ENCODE results near the gene PARD3. TPM values are rescaled to one million over a fixed set of nuclear protein-coding genes. Genes with fewer than 3 reads are reported as not detected.
"Not testable (repeated sequence)": the region's sequence is repeated elsewhere in the genome, so short reads cannot be mapped to it uniquely, and the experiment has no call there.

Gene PARD3
- total RNA-seq, 2 experiments from 2014 or later: 2.2 to 2.8 TPM

DNA sequence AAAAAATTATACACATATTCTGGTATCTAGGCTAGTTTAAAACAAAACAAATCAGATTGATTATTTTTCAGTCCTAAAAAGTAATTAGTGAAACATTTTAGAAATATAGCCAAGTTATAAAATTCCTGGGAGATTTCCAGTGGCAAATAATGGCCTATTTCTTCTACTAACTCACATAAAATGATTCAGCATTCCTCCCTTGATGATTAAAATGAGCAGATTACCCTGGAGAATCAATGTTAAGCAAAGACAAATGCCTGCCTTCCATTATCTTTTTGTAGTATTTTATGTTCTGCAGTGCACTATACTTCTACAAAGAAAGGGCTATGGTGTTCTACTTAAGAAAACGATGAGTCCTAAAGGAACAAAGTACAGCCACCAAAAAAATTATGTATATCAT, 53.6 kb downstream of the PARD3 start:
- no peak overlapping the region for H3K4me3 Mint-ChIP-seq
- ATAC-seq: no peak
- H3K9me3 Mint-ChIP-seq (ENCODE audit: low read depth): peaks cover 4% of the 10 kb centered on the region
- ChIA-PET CTCF (no interaction called here), POLR2A (no interaction called here)
- peaks cover 9% of the 10 kb centered on the region for H3K4me1 Mint-ChIP-seq
- H3K36me3 Mint-ChIP-seq (ENCODE audit: low read depth): no peaks in the 10 kb centered on the region
- H3K27me3 Mint-ChIP-seq: peaks cover 6% of the 10 kb centered on the region
- intact Hi-C loops (cut with DNase I, micrococcal nuclease): no loop called here
- H3K27ac Mint-ChIP-seq: no peak overlapping the region
- DNase-seq: no peak

DNA sequence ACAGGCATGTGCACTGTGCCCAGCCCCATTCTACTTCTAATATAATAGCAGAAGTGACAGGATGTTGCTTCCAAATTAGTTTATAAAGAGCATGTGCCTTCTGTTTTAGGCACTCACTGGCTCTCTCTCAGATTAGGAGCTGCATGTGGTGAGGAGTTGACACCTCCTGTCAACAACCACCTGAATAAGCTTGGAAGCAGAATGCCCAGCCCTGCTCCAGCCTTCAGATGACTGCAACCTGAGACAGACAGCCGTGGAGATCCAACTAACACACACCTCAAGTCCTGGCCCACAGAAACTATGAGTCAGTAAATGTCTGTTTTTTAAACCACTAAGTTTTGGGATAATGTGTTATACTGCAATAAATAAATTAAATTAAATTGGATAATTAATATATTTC, 54.5 kb downstream of the PARD3 start:
- Mint-ChIP-seq H3K27me3 (peaks cover 6% of the 10 kb centered on the region), H3K27ac (no peak overlapping the region), H3K4me1 (peaks cover 9% of the 10 kb centered on the region), H3K4me3 (no peak overlapping the region), H3K9me3 (ENCODE audit: low read depth) (peaks cover 4% of the 10 kb centered on the region), H3K36me3 (ENCODE audit: low read depth) (no peaks in the 10 kb centered on the region)
- intact Hi-C loops (cut with DNase I, micrococcal nuclease): no loop called here
- no peak for ATAC-seq
- ChIA-PET CTCF (no interaction called here), POLR2A (no interaction called here)
- DNase-seq: no peak

DNA sequence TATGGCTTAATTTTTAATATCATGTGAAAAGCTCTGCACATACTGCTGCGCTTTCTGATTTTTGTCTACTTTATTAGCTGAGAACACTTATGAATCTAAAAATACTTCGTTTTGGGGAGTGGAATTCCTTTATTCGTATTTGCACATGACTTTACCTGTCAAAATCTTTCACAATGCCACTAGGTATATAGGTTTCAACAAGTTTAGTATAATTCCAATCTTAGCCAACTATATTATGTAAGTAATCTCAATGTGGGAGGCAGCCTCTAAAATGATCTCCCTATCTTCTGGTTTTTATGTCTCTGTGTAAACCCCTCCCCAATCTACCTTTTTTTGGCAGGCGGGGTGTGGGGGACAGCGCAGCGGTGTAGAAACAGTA, 55.3 kb downstream of the PARD3 start:
- Mint-ChIP-seq H3K27ac (no peak overlapping the region), H3K36me3 (ENCODE audit: low read depth) (no peaks in the 10 kb centered on the region), H3K27me3 (peaks cover 6% of the 10 kb centered on the region), H3K9me3 (ENCODE audit: low read depth) (peaks cover 4% of the 10 kb centered on the region), H3K4me1 (peaks cover 9% of the 10 kb centered on the region), H3K4me3 (no peak overlapping the region)
- POLR2A ChIA-PET: no interaction called here
- DNase-seq (no peak), ATAC-seq (no peak)
- CTCF ChIA-PET: interaction anchor here (1.1 kb wide), 1 partner anchor 9 kb away, joined by 3 read pairs; no protein-coding TSS in a partner anchor
- intact Hi-C loops (cut with DNase I, micrococcal nuclease): no loop called here

- Mint-ChIP-seq H3K36me3 (ENCODE audit: low read depth) (no peaks in the 10 kb centered on the region), H3K4me1 (peaks cover 9% of the 10 kb centered on the region), H3K9me3 (ENCODE audit: low read depth) (peaks cover 4% of the 10 kb centered on the region), H3K27me3 (peaks cover 6% of the 10 kb centered on the region), H3K27ac (no peak overlapping the region), H3K4me3 (no peak overlapping the region)
- CTCF ChIA-PET: interaction anchor here (0.7 to 1.1 kb wide), 2 partner anchors 9 to 75 kb away, joined by 3 read pairs; no protein-coding TSS in a partner anchor
- POLR2A ChIA-PET: no interaction called here
- ATAC-seq (no peak), DNase-seq (no peak)
- intact Hi-C loops (cut with DNase I, micrococcal nuclease): no loop called here
Observed at GRCh38 chr10:34759161-34759836, 55.8 kb downstream of the PARD3 start.

DNA sequence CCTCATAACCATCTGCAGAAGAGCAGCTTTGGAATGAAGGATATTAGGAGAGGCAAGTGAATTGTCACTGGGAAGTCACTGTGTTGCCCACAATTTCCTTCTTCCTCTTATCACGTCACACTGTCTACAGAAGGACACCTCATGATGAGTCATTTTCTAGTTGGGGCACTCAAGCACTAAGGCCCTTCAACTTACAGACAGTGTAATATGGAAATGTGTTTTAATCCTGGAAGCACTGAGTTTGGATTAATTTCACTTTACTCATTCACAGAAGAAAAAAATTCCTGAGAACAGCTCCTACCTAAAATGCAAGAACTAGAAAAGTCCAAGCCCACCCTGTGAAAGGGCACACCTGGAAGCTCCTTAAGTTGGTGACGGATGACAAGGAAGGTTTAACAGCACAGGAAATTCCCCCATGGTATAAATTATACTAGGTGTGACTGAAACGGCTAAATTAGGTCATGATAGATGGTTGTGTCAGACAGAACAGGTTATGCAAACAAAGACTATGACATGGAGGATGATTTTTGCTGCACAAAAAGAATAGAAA, 56.6 kb downstream of the PARD3 start:
- H3K4me3 Mint-ChIP-seq: no peak overlapping the region
- POLR2A ChIA-PET: no interaction called here
- ATAC-seq: peak; percentile 79
- no peak overlapping the region for H3K27ac Mint-ChIP-seq
- intact Hi-C loops (cut with DNase I, micrococcal nuclease): no loop called here
- no peak for DNase-seq
- CTCF ChIA-PET: interaction anchor here (0.7 kb wide), 1 partner anchor 75 kb away, joined by 3 read pairs; no protein-coding TSS in a partner anchor
- peaks cover 9% of the 10 kb centered on the region for H3K4me1 Mint-ChIP-seq
- H3K27me3 Mint-ChIP-seq: peaks cover 6% of the 10 kb centered on the region
- H3K9me3 Mint-ChIP-seq (ENCODE audit: low read depth): peaks cover 4% of the 10 kb centered on the region
- no peaks in the 10 kb centered on the region for H3K36me3 Mint-ChIP-seq (ENCODE audit: low read depth)

DNA sequence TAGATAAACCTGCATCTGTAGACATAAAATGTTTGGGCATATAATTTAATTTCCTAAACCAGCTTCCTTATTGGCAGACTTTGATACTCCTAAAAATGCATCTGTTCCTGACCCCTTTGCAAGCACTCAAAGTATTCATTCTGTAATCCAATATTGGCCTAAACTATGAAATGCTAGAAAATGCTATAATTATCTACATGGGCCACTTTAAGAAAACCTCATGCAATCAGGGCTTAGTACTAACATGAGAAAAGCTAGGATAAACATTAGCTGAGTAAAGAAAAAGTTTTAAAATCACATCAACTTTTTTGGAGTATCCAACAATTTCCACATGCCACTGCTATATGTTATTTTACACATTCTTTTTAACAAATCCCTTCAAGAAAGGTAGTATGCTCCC, 57.2 kb downstream of the PARD3 start:
- Mint-ChIP-seq H3K27ac (no peak overlapping the region), H3K4me3 (no peak overlapping the region), H3K4me1 (peaks cover 9% of the 10 kb centered on the region), H3K9me3 (ENCODE audit: low read depth) (peaks cover 4% of the 10 kb centered on the region), H3K27me3 (peaks cover 5% of the 10 kb centered on the region), H3K36me3 (ENCODE audit: low read depth) (no peaks in the 10 kb centered on the region)
- ChIA-PET CTCF (no interaction called here), POLR2A (no interaction called here)
- intact Hi-C loops (cut with DNase I, micrococcal nuclease): no loop called here
- ATAC-seq: no peak
- DNase-seq: no peak

DNA sequence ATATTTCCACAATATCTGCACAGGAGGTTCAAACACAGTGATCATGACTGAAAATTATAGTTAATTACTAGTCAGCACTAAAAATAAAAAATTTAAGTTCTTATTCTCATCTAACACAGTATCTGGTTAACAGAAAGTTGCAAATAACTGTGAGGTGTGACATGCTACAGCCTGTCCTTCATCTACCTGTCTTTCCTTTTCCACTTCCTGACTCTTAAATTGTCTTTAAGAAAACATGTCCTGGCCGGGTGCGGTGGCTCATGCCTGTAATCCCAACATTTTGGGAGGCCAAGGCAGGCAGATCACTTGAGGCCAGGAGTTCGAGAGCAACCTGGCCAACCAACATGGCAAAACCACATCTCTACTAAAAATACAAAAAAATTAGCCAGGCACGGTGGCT, 57.9 kb downstream of the PARD3 start:
- H3K27ac Mint-ChIP-seq; H3K27me3 Mint-ChIP-seq; DNase-seq; H3K4me3 Mint-ChIP-seq; ATAC-seq; H3K9me3 Mint-ChIP-seq (ENCODE audit: low read depth); intact Hi-C loops (cut with DNase I, micrococcal nuclease); POLR2A ChIA-PET; CTCF ChIA-PET; H3K4me1 Mint-ChIP-seq; H3K36me3 Mint-ChIP-seq (ENCODE audit: low read depth): not testable (repeated sequence)

GRCh38 chr10:34756584-34756983, 58.5 kb downstream of the PARD3 start:
- ATAC-seq (no peak), DNase-seq (no peak)
- Mint-ChIP-seq H3K36me3 (ENCODE audit: low read depth) (no peaks in the 10 kb centered on the region), H3K4me1 (peaks cover 9% of the 10 kb centered on the region), H3K4me3 (no peak overlapping the region), H3K27me3 (peaks cover 2% of the 10 kb centered on the region), H3K27ac (no peak overlapping the region), H3K9me3 (ENCODE audit: low read depth) (peaks cover 4% of the 10 kb centered on the region)
- ChIA-PET POLR2A (no interaction called here), CTCF (no interaction called here)
- intact Hi-C loops (cut with DNase I, micrococcal nuclease): no loop called here

GRCh38 chr10:34753014-34753757, 61.9 kb downstream of the PARD3 start:
- intact Hi-C loops (cut with DNase I, micrococcal nuclease): no loop called here
- no peak for ATAC-seq
- Mint-ChIP-seq H3K4me1 (peaks cover 2% of the 10 kb centered on the region), H3K36me3 (ENCODE audit: low read depth) (no peaks in the 10 kb centered on the region), H3K27me3 (peaks cover 6% of the 10 kb centered on the region), H3K27ac (no peak overlapping the region), H3K9me3 (ENCODE audit: low read depth) (no peaks in the 10 kb centered on the region), H3K4me3 (no peak overlapping the region)
- no peak for DNase-seq
- CTCF ChIA-PET: no interaction called here
- POLR2A ChIA-PET: no interaction called here

DNA sequence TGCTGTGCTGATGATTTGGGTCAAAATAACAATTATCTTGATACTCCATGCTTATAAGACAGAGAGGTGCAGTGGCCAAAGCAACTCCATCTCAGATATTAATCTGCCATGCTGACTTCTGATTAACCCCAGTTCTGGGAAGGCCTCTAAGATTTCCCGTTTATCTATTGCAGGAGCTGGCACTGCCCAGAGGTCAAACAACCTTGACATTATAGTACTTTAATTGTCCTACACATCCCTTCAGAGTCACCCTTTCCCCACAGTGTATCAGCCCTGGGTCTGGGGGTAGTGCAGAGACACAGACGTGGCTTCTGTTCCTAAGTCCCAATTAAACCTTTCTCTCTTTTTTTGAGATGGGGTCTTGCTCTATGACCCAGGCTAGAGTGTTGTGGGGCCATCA, 63.8 kb downstream of the PARD3 start:
- Mint-ChIP-seq H3K36me3 (ENCODE audit: low read depth) (no peaks in the 10 kb centered on the region), H3K4me1 (no peaks in the 10 kb centered on the region), H3K9me3 (ENCODE audit: low read depth) (no peaks in the 10 kb centered on the region), H3K27ac (no peak overlapping the region), H3K27me3 (peaks cover 6% of the 10 kb centered on the region), H3K4me3 (no peak overlapping the region)
- POLR2A ChIA-PET: no interaction called here
- intact Hi-C loops (cut with DNase I, micrococcal nuclease): no loop called here
- no peak for DNase-seq
- CTCF ChIA-PET: interaction anchor here (0.8 kb wide), 1 partner anchor 243 kb away, joined by 3 read pairs; no protein-coding TSS in a partner anchor
- ATAC-seq: no peak

DNA sequence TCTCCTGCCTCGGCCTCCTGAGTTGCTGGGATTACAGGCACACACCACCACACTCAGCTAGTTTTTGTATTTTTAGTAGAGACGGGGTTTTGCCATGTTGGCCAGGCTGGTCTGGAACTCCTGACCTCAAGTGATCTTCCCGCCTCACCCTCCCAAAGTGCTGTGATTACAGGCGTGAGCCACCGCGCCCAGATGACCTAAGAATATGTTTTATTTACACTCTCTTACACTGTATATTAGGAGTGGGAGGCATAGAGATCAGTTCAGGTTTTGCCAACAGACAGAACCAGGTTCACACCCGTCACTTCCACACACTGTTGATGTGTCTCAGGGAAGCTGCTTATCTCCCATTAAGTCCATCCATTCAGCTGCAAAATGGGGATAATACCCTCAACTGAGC, 64.3 kb downstream of the PARD3 start:
- DNase-seq; H3K4me3 Mint-ChIP-seq; intact Hi-C loops (cut with DNase I, micrococcal nuclease); H3K27ac Mint-ChIP-seq; H3K36me3 Mint-ChIP-seq (ENCODE audit: low read depth); H3K9me3 Mint-ChIP-seq (ENCODE audit: low read depth); H3K27me3 Mint-ChIP-seq; POLR2A ChIA-PET; ATAC-seq; H3K4me1 Mint-ChIP-seq: not testable (repeated sequence)
- CTCF ChIA-PET: interaction anchor here (1.1 kb wide), 1 partner anchor 9 kb away, joined by 3 read pairs; no protein-coding TSS in a partner anchor

DNA sequence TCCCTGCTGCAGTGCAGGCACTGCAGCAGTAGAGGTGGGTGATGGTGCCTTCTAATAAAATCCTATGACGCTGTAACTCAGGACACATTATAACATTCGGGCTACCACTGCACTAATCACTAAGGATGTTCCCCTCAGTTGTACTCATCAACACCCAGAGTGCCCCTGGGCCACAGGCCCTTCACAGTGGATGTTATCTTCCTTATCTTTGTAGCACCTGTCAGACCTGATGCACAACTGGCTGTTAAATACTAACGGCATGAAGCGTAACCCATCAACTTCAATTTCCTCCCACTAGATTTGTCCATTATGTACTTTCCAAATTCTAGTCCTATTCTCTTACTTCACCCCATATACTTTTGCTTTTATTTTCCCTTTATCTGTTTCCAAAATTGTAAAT, 66.3 kb downstream of the PARD3 start:
- Mint-ChIP-seq H3K27ac (no peak overlapping the region), H3K4me1 (no peaks in the 10 kb centered on the region), H3K4me3 (no peak overlapping the region), H3K27me3 (peaks cover 6% of the 10 kb centered on the region), H3K36me3 (ENCODE audit: low read depth) (no peaks in the 10 kb centered on the region), H3K9me3 (ENCODE audit: low read depth) (no peaks in the 10 kb centered on the region)
- DNase-seq (no peak), ATAC-seq (no peak)
- CTCF ChIA-PET: interaction anchor here (1.2 kb wide), 1 partner anchor 14 kb away, joined by 4 read pairs; no protein-coding TSS in a partner anchor
- POLR2A ChIA-PET: no interaction called here
- intact Hi-C loops (cut with DNase I, micrococcal nuclease): no loop called here

Measured in activated CD4-positive, alpha-beta T cell treated with anti-CD3 and anti-CD28 coated beads for 36 hours (primary cell).